Astrocyte (in vitro differentiated cells and primary cell): ENCODE measurements around the gene CEP41.

Experiments
- CTCF ChIP-seq: IDR thresholded peaks from 2 replicates; pipeline ENCODE4 v1.5.1; 2011; ENCODE audit warnings: low read depth, mild to moderate bottlenecking, inconsistent platforms, low read length, moderate library complexity; ENCODE audit not compliant: insufficient read depth
- EZH2 ChIP-seq: IDR thresholded peaks from 2 replicates; pipeline ENCODE4 v1.6.1; 2012; ENCODE audit warnings: mild to moderate bottlenecking, low read length, inconsistent platforms; ENCODE audit not compliant: insufficient read depth

GRCh38 chr7:130374507-130374906 lies 66.3 kb downstream of the CEP41 start:
- TF ChIP-seq CTCF (no peak), EZH2 (no peak)
